ENCODE measurements around the gene FAM222B. TPM values are rescaled to one million over a fixed set of nuclear protein-coding genes. Genes with fewer than 3 reads are reported as not detected.

Gene FAM222B
- total RNA-seq, 1 experiment from 2014 or later, result 4.8 TPM

DNA sequence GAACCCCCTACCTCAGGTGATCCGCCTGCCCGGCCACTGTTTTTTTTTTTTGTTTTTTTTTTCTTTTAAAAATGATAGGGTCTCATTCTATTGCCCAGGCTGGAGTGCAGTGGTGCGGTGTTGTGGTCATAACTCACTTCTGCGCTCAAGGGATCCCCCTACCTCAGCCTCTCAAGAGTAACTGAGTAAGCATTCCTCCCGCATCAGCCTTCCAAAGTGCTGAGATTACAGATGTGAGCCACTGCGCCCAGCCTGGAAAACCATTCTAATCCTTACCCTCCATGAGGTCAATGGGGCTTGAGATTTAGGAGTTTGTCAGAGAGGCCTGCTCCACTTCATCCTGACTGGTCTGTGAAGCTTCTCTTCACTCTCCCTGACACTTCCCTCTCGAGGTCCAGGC, 24.7 kb upstream of the FAM222B start:
- ATAC-seq, result no peak
- no TSS peak for BruUV-seq (replicated peaks)
- no peaks in the 10 kb centered on the region for H3K36me3 ChIP-seq (ENCODE audit: low read depth, low read length)
- H3K9ac ChIP-seq (ENCODE audit: low read length), result no peak overlapping the region
- no peak for DNase-seq
- H3K4me2 ChIP-seq (ENCODE audit: low read length), result no peak overlapping the region
- ChIA-PET CTCF (no interaction called here), POLR2A (ENCODE audit: unreplicated experiment) (no interaction called here)
- H3K4me1 ChIP-seq (ENCODE audit: insufficient read depth, low read length), result peaks cover 4% of the 10 kb centered on the region; the same call in 1 of the 2 replicates
- H3K27ac ChIP-seq (ENCODE audit: low read length), result no peak overlapping the region
- intact Hi-C loops (cut with micrococcal nuclease), result no loop called here
- H4K20me1 ChIP-seq (ENCODE audit: low read length), result no peaks in the 10 kb centered on the region
- H3K27me3 ChIP-seq (ENCODE audit: low read length), result no peaks in the 10 kb centered on the region
- no peak for TF ChIP-seq EZH2 (IDR thresholded peaks at IDR 0.05; ENCODE audit: low read length, unreplicated experiment)
- no peaks in the 10 kb centered on the region for H3F3A ChIP-seq (ENCODE audit: low read length, unreplicated experiment)
- no peak overlapping the region for H2AFZ ChIP-seq (ENCODE audit: low read length)
- no peaks in the 10 kb centered on the region for H3K9me3 ChIP-seq (ENCODE audit: low read length)
- no peak overlapping the region for H3K4me3 ChIP-seq (ENCODE audit: low read length)
- H3K9me2 ChIP-seq (replicated peaks; ENCODE audit: low read length), result no peaks in the 10 kb centered on the region
- no peaks in the 10 kb centered on the region for H3K79me2 ChIP-seq (ENCODE audit: low read length)

DNA sequence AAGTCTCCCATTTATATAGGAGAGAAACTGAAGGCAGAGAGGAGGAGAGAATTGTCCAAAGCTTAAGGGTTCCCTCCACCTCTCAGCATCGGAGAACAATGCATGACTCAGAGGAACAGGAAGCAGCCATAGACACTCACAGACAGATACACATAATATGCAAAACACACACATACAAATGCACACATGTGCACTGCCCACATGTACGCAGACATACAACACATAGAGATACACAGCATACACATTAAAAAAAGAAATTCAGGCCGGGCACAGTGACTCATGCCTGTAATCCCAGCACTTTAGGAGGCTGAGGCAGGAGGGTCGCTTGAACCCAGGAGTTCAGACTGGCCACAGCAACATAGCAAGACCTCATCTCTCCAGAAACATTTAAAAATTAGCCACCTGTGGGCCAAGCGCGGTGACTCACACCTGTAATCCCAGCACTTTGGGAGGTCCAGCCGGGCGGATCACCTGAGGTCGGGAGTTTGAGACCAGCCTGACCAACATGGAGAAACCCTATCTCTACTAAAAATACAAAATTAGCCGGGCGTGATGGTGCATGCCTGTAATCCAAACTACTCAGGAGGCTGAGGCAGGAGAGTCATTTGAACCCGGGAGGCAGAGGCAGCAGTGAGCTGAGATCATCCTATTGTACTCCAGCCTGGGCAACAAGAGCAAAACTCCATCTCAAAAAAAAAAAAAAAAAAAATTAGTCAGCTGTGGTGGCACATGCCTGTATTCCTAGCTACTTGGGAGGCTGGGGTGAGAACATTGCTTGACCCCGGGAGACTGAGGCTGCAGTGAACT, 23.6 kb upstream of the FAM222B start:
- Histone ChIP-seq H3K9ac (ENCODE audit: low read length) (no peak overlapping the region), H3K27me3 (ENCODE audit: low read length) (no peaks in the 10 kb centered on the region), H4K20me1 (ENCODE audit: low read length) (no peaks in the 10 kb centered on the region), H2AFZ (ENCODE audit: low read length) (no peak overlapping the region), H3K9me3 (ENCODE audit: low read length) (no peaks in the 10 kb centered on the region), H3K9me2 (replicated peaks; ENCODE audit: low read length) (no peaks in the 10 kb centered on the region), H3K27ac (ENCODE audit: low read length) (no peak overlapping the region), H3K4me2 (ENCODE audit: low read length) (no peak overlapping the region), H3F3A (ENCODE audit: low read length, unreplicated experiment) (no peaks in the 10 kb centered on the region), H3K4me1 (ENCODE audit: insufficient read depth, low read length) (peaks cover 4% of the 10 kb centered on the region; the same call in 1 of the 2 replicates), H3K36me3 (ENCODE audit: low read depth, low read length) (no peaks in the 10 kb centered on the region), H3K4me3 (ENCODE audit: low read length) (no peak overlapping the region), H3K79me2 (ENCODE audit: low read length) (no peaks in the 10 kb centered on the region)
- intact Hi-C loops (cut with micrococcal nuclease), result no loop called here
- ChIA-PET POLR2A (ENCODE audit: unreplicated experiment) (interaction anchor here (0.6 kb wide), 1 partner anchor 103 kb away, joined by 6 read pairs; no protein-coding TSS in a partner anchor), CTCF (no interaction called here)
- DNase-seq, result no peak
- ATAC-seq, result peak; percentile 49
- BruUV-seq (replicated peaks), result no TSS peak
- TF ChIP-seq EZH2phosphoT487 (IDR thresholded peaks at IDR 0.05; ENCODE audit: borderline replicate concordance, low read length), result no peak
- TF ChIP-seq, protein P1, sequence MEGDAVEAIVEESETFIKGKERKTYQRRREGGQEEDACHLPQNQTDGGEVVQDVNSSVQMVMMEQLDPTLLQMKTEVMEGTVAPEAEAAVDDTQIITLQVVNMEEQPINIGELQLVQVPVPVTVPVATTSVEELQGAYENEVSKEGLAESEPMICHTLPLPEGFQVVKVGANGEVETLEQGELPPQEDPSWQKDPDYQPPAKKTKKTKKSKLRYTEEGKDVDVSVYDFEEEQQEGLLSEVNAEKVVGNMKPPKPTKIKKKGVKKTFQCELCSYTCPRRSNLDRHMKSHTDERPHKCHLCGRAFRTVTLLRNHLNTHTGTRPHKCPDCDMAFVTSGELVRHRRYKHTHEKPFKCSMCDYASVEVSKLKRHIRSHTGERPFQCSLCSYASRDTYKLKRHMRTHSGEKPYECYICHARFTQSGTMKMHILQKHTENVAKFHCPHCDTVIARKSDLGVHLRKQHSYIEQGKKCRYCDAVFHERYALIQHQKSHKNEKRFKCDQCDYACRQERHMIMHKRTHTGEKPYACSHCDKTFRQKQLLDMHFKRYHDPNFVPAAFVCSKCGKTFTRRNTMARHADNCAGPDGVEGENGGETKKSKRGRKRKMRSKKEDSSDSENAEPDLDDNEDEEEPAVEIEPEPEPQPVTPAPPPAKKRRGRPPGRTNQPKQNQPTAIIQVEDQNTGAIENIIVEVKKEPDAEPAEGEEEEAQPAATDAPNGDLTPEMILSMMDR (conservative IDR thresholded peaks at IDR 0.05; ENCODE audit: low read depth, low read length), result no peak
- no peak for TF ChIP-seq EZH2 (IDR thresholded peaks at IDR 0.05; ENCODE audit: low read length, unreplicated experiment)

DNA sequence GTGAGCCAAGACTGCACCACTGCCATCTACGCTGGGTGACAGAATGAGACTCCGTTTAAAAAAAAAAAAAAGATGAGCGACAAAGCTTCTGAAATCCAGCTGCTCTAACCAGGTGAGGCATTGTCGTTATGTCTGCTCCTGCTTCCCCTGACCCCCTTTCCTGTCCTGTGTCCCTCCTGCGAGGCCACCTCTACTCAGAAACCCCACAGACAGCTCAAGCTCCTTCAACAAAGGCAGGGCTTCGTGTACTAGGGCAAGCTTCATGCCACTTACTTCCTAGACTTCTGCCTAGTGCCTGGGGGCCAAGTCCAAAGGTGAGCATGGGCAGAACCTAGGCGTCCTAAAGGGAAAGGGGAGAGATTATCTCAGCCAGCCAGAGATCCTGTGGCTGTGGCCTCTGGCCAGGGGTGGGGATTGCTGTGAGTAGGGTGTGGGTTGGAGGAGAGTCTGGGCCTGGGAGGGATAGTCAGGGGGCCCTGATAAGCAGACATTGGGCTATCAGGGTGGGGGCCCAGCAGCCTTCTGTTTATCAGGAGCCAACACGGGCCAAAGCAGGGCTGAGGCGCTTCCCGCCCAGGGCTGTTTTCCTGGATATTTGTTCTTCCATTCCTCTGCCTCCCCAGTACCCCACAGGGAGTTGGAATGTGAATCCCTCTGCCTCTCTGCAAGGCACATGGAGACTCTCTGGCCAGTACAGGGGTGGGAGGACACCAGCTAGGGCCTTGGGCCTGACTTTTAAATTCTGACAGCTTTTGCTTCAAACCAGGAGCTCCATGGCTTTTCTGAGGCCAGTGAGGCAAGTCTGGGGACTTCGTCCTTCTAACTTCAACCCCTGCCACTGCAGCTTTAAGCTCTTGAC, 22.6 kb upstream of the FAM222B start:
- Histone ChIP-seq H3K4me2 (ENCODE audit: low read length) (no peak overlapping the region), H3K36me3 (ENCODE audit: low read depth, low read length) (no peaks in the 10 kb centered on the region; the same call in 1 of the 2 replicates), H3K9me2 (replicated peaks; ENCODE audit: low read length) (no peaks in the 10 kb centered on the region), H3K4me3 (ENCODE audit: low read length) (no peak overlapping the region), H3K27me3 (ENCODE audit: low read length) (no peaks in the 10 kb centered on the region), H4K20me1 (ENCODE audit: low read length) (no peaks in the 10 kb centered on the region), H2AFZ (ENCODE audit: low read length) (no peak overlapping the region), H3K27ac (ENCODE audit: low read length) (no peak overlapping the region), H3K9me3 (ENCODE audit: low read length) (no peaks in the 10 kb centered on the region), H3K79me2 (ENCODE audit: low read length) (no peaks in the 10 kb centered on the region), H3F3A (ENCODE audit: low read length, unreplicated experiment) (no peaks in the 10 kb centered on the region), H3K4me1 (ENCODE audit: insufficient read depth, low read length) (peaks cover 4% of the 10 kb centered on the region; the same call in 1 of the 2 replicates), H3K9ac (ENCODE audit: low read length) (no peak overlapping the region)
- TF ChIP-seq EZH2 (IDR thresholded peaks at IDR 0.05; ENCODE audit: low read length, unreplicated experiment), result no peak
- no peak for TF ChIP-seq EZH2phosphoT487 (IDR thresholded peaks at IDR 0.05; ENCODE audit: borderline replicate concordance, low read length)
- TF ChIP-seq, protein P1 (conservative IDR thresholded peaks at IDR 0.05; ENCODE audit: low read depth, low read length), result no peak
- ChIA-PET POLR2A (ENCODE audit: unreplicated experiment) (no interaction called here), CTCF (no interaction called here)
- DNase-seq (no peak), ATAC-seq (no peak)
- BruUV-seq (replicated peaks), result no TSS peak
- intact Hi-C loops (cut with micrococcal nuclease), result no loop called here

Data from PC-3 (cell line).